Measurements from ENCODE around the gene PRSS36. TPM values are rescaled to one million over a fixed set of nuclear protein-coding genes. Genes with fewer than 3 reads are reported as not detected.

PRSS36 gene
- total RNA-seq, 4 donors from 2014 or later = 2.6 to 11.3 (median 8.3) TPM

DNA sequence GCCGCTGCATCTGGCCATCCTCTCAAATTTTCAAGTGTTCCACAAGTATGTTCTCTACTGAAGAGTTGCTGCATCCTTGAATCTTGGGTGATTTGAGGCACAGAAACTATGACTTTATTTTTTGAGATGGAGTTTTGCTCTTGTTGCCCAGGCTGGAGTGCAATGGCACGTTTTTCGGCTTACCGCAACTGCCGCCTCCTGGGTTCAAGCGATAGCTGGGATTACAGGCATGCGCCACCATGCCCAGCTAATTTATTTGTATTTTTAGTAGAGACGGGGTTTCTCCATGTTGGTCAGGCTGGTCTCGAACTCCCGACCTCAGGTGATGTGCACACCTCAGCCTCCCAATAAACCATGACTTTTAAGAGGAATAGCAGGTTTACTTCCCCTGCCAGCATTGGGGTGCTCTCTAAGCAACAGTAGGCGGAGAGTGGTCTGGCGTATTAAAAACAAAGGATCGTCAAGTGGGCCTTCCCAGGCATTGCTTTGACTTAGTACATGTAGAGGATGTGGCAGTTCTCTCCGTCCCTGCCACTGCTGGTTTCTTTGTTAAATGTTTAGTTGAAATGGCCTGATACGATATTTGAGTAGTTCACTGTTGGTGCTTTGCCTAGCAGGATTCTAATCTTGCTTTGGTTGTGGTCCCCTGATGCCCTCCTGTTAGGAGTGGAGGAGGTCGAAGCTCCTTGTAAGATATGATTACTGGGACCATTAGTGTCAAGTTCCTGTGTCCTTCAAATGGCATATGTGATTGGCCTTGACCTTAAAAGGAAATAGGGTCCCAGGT is 43.2 kb upstream of the PRSS36 start:
- TF ChIP-seq CTCF (IDR thresholded peaks at IDR 0.05; ENCODE audit: low read depth) = no peak

DNA sequence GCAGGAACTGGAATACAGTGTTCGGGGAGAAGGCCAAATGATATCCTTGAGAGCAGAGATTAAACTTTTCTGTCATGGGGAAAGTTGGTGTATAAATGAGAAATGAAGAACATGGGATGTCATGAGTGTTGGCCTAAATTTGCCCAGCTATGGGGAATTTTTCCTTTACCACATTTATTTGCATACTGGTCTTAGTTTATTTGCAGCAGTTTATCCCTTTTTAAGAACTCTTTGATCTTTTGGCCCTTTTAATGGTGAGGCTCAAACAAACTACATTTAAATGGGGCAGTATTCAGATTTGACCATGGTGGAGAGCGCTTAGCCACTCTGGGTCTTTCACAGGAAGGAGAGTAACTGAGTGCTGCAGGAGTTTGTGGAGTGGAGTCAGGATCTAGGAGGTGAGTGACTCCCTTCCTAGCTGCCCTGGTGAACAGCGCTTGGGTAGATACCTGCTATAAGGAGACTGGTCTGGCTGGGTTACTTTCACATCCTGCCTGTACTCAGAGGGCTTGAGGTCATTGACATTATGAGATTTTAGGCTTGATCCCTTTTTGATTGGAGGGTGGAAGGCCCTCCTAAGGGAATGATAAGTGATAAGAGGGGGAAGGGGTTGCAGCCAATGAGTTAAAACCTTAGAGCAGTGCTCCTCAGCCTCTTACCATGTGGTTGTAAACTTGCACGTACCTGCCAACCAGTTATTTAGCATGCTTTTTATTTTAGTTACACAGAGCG is 42.0 kb upstream of the PRSS36 start:
- TF ChIP-seq CTCF (IDR thresholded peaks at IDR 0.05; ENCODE audit: low read depth) = no peak

DNA sequence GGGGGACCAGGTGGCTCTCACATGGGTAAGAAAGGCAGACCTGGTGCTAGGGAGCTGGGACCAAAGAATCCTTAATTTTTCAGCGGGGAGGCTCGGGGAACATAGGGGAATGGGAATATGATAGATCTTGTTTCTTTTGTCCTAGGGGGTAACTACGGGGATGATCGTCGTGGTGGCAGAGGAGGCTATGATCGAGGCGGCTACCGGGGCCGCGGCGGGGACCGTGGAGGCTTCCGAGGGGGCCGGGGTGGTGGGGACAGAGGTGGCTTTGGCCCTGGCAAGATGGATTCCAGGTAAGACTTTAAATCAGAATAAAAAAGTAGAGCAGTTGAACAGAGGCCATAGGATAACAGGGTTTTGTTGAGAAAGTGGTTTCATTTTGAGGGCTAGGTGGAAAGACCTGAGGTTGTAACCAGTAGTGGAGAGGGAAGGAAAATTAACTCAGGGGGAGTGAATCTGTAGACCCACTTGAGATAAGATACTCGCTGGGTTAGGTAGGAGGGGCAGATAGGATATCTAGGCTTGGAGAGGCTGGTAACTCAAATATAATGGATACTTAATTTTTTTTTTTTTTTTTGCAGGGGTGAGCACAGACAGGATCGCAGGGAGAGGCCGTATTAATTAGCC is 41.1 kb upstream of the PRSS36 start:
- no peak for TF ChIP-seq CTCF (IDR thresholded peaks at IDR 0.05; ENCODE audit: low read depth)

- no peak for TF ChIP-seq CTCF (IDR thresholded peaks at IDR 0.05; ENCODE audit: low read depth)
These were observed 40.2 kb upstream of the PRSS36 start for GRCh38 chr16:31190061-31190460.

GRCh38 chr16:31189412-31189778 is 39.5 kb upstream of the PRSS36 start:
- no peak for TF ChIP-seq CTCF (IDR thresholded peaks at IDR 0.05; ENCODE audit: low read depth)

DNA sequence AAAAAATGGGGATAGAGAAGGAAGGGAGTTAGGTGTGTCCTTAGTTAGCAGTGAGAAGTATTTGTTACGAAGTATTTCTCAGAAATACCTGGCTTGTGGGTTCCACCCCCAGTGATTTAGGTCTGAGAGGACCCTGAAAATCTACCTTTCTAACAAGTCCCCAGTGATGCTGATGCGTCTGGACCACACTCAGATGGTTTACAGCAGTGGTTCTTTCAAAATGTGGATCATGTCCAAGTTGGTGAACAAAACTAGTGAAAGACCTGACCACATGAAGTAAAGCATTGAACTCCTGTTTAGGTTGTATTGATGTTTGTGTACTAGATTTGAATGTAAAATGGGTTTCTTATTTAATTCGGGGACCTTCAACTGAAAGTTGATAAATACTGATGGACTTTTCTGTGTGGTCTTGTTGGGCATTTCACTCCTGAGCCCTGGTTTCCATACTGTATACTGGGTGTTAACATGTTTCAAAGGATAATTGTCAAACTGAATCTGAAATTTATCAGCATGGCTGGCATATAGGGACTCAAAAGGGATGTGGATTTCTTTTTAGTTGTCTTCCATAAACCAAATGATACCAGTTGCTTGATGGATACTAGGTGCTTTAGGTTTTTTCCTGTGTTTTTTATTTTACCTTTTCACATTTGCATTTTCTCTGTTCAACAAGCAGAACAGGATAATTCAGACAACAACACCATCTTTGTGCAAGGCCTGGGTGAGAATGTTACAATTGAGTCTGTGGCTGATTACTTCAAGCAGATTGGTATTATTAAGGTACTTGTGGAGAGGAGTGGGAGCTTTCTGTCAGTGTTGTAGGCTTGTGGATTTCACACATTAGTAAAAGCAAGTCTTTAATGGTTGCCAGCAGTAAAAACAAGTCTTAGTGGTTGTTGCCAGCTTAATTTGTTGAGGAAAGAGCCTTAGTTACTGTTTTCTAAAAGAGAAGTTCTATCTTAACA is 38.9 kb upstream of the PRSS36 start:
- TF ChIP-seq CTCF (IDR thresholded peaks at IDR 0.05; ENCODE audit: low read depth) = no peak
